Left lung (tissue), 10 donors: Measurements from ENCODE around the gene KCNAB1. TPM values are rescaled to one million over a fixed set of nuclear protein-coding genes. Genes with fewer than 3 reads are reported as not detected.

Experiments used
- ATAC-seq: fragments of 200-7000 bp; cut with Tn5 transposase; one replicate; pipeline ENCODE4 v1.9.1; 2020; ENCODE audit warnings: moderate library complexity
- DNase-seq, 4 donors: peaks; one replicate each; pipeline ENCODE4 v3.0.0-alpha.2; 2013 to 2020
- H3K27ac ChIP-seq, 2 donors: fragments of 200-600 bp; sonication (generic) in 1 of 2; one replicate each; pipeline versions ENCODE4 v1.5.0 to v1.8.0; 2020 to 2021
- H3K27me3 ChIP-seq, 2 donors: fragments of 200-600 bp; sonication (generic) in 1 of 2; one replicate each; pipeline versions ENCODE4 v1.5.0 to v1.8.0; 2020 to 2021
- H3K36me3 ChIP-seq, 2 donors: fragments of 200-600 bp; sonication (generic) in 1 of 2; one replicate each; pipeline versions ENCODE4 v1.5.0 to v1.8.0; 2020 to 2021
- H3K4me1 ChIP-seq, 2 donors: fragments of 200-600 bp; one replicate each; pipeline ENCODE4 v1.8.0; 2021
- H3K4me3 ChIP-seq, 2 donors: fragments of 200-600 bp; sonication (generic) in 1 of 2; one replicate each; pipeline versions ENCODE4 v1.5.0 to v1.8.0; 2020 to 2021; ENCODE audit warnings: mild to moderate bottlenecking in 1 of 2
- H3K9me3 ChIP-seq, 2 donors: fragments of 200-600 bp; sonication (generic) in 1 of 2; one replicate each; pipeline versions ENCODE4 v1.5.0 to v1.8.0; 2020 to 2021
- CTCF ChIP-seq, 2 donors: fragments of 200-600 bp; sonication (generic) in 1 of 2; IDR thresholded peaks; one replicate each; pipeline versions ENCODE4 v1.5.0 to v1.8.0; 2021; ENCODE audit warnings: antibody characterized with exemption in 2 of 2
- intact Hi-C, 2 donors: fragments of 100-400 bp; cut with DNase I; formaldehyde crosslinking; loops; one replicate each; pipeline versions ENCODE4 v1.11.2 to v1.14.2; 2022
- polyA plus RNA-seq, 6 donors: library from polyadenylated mRNA; unstranded; fragments of 120-200 nt; gene quantifications; one replicate each; pipeline ENCODE4 v1.2.1, GENCODE V29; 2013; ENCODE audit not compliant: insufficient read length in 6 of 6
- total RNA-seq, 2 donors: library from RNA; stranded (reverse); fragmentation: NEBNext Ultra II Directional; extraction: Animal tissue kit (Norgen Biotek cat#: 25700); gene quantifications; one replicate each; pipeline ENCODE4 v1.2.1, GENCODE V29; 2021
- donor health status: DM: no; HTN: yes; CAD: no.
- donor health status: DM: no; HTN: no; CAD: no.

Gene KCNAB1
- total and polyA plus RNA-seq, 8 donors = 0.58 to 1.7 (median 1.5) TPM

GRCh38 chr3:156246961-156247725 is 126.8 kb downstream of the KCNAB1 start:
- no peaks in the 10 kb centered on the region for H3K27me3 ChIP-seq
- intact Hi-C loops = no loop called here
- H3K4me1 ChIP-seq = no peaks in the 10 kb centered on the region
- no peaks in the 10 kb centered on the region for H3K9me3 ChIP-seq
- DNase-seq = no peak
- no peaks in the 10 kb centered on the region for H3K36me3 ChIP-seq
- ATAC-seq = no peak
- no peak for TF ChIP-seq CTCF (IDR thresholded peaks at IDR 0.05)
- H3K4me3 ChIP-seq = no peak overlapping the region
- H3K27ac ChIP-seq = no peak overlapping the region

- H3K27me3 ChIP-seq = no peaks in the 10 kb centered on the region
- ATAC-seq (no peak), DNase-seq (no peak)
- H3K36me3 ChIP-seq = no peaks in the 10 kb centered on the region
- no peaks in the 10 kb centered on the region for H3K4me1 ChIP-seq
- H3K27ac ChIP-seq = no peak overlapping the region
- H3K9me3 ChIP-seq = no peaks in the 10 kb centered on the region
- no peak overlapping the region for H3K4me3 ChIP-seq
- intact Hi-C loops = no loop called here
- no peak for TF ChIP-seq CTCF (IDR thresholded peaks at IDR 0.05)
Observed at GRCh38 chr3:156250550-156250949, 130.2 kb downstream of the KCNAB1 start.

GRCh38 chr3:156251424-156251823 is 131.0 kb downstream of the KCNAB1 start:
- no peak for ATAC-seq
- TF ChIP-seq CTCF (IDR thresholded peaks at IDR 0.05) = no peak

GRCh38 chr3:156252656-156253055 is 132.3 kb downstream of the KCNAB1 start:
- no peaks in the 10 kb centered on the region for H3K4me1 ChIP-seq
- no peaks in the 10 kb centered on the region for H3K36me3 ChIP-seq
- no peaks in the 10 kb centered on the region for H3K27me3 ChIP-seq
- no peak overlapping the region for H3K4me3 ChIP-seq
- intact Hi-C loops = no loop called here
- ATAC-seq (no peak), DNase-seq (no peak)
- no peak for TF ChIP-seq CTCF (IDR thresholded peaks at IDR 0.05)
- H3K9me3 ChIP-seq = no peaks in the 10 kb centered on the region
- H3K27ac ChIP-seq = no peak overlapping the region

More at GRCh38 chr3:156251424-156251823, 131.0 kb downstream of the KCNAB1 start:
- no peaks in the 10 kb centered on the region for H3K27me3 ChIP-seq
- no peak overlapping the region for H3K4me3 ChIP-seq
- no peaks in the 10 kb centered on the region for H3K4me1 ChIP-seq
- no peaks in the 10 kb centered on the region for H3K9me3 ChIP-seq
- H3K27ac ChIP-seq = no peak overlapping the region
- H3K36me3 ChIP-seq = no peaks in the 10 kb centered on the region
- intact Hi-C loops = no loop called here
- no peak for DNase-seq

GRCh38 chr3:156253150-156253549 is 132.8 kb downstream of the KCNAB1 start:
- Histone ChIP-seq H3K4me1 (no peaks in the 10 kb centered on the region), H3K27ac (no peak overlapping the region), H3K27me3 (no peaks in the 10 kb centered on the region), H3K36me3 (no peaks in the 10 kb centered on the region), H3K4me3 (no peak overlapping the region), H3K9me3 (no peaks in the 10 kb centered on the region)
- no peak for TF ChIP-seq CTCF (IDR thresholded peaks at IDR 0.05)
- intact Hi-C loops = no loop called here
- ATAC-seq (no peak), DNase-seq (no peak)
